NCI-H2196 (cell line): Measurements from ENCODE around the gene DLEU7.

Experiments
- DNase-seq: peaks from one replicate; lab custom pipeline; 2025; ENCODE audit not compliant: unreplicated experiment; lab: John Stamatoyannopoulos, UW

DLEU7 gene

DNA sequence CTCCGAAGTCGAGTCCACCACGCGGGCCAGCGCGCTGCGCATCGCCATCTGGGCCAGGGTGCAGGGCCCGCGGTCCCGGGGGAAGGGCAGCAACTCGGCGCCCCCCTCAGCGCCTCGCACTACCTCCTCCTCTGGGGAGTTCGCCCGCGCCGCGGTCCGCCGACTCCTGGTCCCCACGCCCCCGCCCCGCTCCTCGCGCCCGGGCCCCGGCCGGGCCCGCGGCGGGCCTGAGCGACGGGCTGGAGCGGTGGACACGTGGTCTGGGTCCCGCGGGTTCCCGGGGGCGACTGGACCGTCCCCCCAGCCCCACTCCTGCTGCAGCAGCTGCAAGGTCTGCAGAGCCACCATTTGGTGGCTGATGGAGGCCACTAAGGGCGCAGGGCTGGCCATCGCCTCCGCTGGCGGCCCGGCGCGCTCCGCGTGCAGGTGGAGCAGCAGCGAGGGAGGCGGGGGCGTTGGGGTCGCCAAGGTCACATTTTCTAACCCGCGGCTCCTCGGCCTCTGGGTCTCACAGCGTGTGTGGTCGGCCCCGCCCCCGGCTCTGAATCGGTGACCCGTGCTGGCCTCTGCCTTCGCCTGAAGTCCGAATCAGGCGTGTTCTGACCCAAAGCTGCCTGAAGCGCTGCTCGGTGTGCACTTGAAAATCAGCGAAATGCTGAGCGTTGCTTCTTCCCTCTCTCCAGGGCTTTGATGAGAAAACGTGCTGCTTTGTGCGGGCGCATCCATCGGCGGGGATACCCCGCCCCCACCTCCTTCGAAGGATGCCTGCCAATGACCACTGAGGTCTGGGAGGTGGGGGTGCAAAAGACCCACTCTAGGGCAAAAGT lies at the start of gene DLEU7:
Gene DLEU7 (minus strand): TSS at position 436 of the 827 bp plus-strand sequence. CDS start 46 bp downstream, at position 390.
- DNase-seq: no peak

GRCh38 chr13:50892210-50892944 lies 48.9 kb upstream of the DLEU7 start:
- no peak for DNase-seq

DNA sequence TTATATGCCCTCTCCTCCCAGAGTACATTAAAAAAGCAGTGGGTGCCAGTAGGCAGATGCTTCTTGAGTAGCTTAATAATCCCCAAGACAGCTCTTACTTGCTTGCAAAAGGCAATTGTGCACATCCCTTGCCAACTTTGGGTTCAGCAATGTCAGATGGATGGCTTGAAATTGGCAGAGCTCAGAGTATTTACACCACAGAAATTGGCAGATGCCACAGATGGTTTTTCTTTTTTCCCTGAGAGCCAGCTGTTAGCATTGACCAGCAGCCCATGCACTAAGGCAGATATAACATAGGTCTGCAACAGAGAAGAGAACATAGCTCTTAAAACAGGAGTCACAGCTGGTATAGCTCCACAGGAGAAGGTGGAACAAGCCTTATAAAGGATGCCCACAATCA lies 47.7 kb upstream of the DLEU7 start:
- DNase-seq: no peak

DNA sequence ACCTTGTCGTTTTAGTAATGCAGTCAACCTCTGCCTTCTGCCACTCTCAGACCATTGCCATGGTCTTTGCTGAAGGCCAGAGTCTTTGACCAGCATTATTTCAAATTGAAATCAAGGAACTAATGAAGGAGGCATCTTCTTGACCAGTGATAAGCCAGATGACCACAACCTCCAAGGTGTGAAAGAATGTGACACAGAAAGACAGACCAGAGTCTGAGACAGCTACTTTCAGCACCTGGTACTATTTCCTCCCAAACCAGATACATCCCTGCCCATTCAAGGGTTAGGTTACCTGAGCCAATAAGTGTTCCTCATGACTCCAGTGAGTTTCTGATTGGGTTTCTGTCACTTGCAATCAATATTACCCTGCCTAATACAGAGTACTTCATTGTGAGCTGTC lies 45.8 kb upstream of the DLEU7 start:
- DNase-seq: no peak

- no peak for DNase-seq
Observed at GRCh38 chr13:50888362-50888761, 44.9 kb upstream of the DLEU7 start.

DNA sequence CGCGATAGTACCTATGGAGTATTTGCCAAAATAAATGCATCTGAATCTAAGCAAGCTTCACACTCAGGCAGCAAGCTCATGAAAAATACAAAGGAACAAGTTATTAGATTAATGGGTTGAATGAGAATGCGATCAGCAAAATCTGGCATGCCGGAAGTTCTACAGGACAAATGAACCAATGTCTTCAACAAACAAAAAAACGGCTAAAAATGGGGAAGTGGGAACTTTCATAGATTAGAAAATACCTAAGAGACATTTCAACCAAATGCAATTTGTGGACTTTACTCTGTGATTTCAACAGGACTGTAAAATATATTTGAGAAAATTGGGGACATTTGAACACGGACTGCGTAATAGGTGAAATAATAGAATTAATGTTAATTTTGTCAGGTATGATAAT lies 43.7 kb upstream of the DLEU7 start:
- DNase-seq: no peak

- no peak for DNase-seq
Observed at GRCh38 chr13:50884265-50884664, 40.8 kb upstream of the DLEU7 start.

- no peak for DNase-seq
Observed at GRCh38 chr13:50883728-50884127, 40.2 kb upstream of the DLEU7 start.

- no peak for DNase-seq
Observed at GRCh38 chr13:50882816-50883435, 39.4 kb upstream of the DLEU7 start.

DNA sequence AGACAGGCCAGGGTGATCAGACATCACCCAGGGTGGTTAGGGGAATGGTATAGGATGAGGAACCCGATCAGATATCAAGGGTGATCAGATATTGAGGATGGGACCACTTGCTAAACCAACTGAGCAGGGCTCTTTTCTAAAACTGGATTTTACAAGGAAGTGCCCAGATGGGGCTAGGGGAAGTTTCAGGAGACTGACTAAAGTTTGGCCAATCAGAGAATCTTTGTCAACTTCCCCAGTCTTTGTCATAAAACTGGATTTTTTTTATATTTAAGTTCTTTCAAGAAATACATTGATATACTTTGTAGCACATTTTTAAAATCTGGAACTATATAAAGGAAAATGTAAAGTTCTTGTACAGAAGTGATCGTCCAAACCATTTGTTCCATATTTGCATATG lies 30.5 kb upstream of the DLEU7 start:
- no peak for DNase-seq

GRCh38 chr13:50873467-50873866 lies 30.0 kb upstream of the DLEU7 start:
- no peak for DNase-seq

DNA sequence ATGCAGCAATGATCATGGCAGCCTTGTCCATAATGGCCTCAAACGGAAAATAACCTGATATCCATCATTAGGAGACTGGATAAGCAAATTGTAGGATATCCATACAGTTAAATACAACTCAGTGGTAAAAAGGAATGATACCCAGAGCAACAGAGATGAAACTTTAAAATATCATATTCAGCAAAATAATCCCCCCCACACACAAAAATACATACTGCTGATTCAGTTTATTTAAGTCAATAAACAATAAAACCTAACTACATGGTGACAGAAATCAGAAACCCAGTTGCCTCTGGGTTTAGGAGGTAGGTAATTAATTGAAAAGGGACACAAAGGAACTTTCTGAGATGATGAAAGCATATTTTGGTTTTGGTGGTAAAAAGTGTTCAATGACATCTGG lies 27.9 kb upstream of the DLEU7 start:
- no peak for DNase-seq

- DNase-seq: no peak
Observed at GRCh38 chr13:50867637-50867945, 24.1 kb upstream of the DLEU7 start.

DNA sequence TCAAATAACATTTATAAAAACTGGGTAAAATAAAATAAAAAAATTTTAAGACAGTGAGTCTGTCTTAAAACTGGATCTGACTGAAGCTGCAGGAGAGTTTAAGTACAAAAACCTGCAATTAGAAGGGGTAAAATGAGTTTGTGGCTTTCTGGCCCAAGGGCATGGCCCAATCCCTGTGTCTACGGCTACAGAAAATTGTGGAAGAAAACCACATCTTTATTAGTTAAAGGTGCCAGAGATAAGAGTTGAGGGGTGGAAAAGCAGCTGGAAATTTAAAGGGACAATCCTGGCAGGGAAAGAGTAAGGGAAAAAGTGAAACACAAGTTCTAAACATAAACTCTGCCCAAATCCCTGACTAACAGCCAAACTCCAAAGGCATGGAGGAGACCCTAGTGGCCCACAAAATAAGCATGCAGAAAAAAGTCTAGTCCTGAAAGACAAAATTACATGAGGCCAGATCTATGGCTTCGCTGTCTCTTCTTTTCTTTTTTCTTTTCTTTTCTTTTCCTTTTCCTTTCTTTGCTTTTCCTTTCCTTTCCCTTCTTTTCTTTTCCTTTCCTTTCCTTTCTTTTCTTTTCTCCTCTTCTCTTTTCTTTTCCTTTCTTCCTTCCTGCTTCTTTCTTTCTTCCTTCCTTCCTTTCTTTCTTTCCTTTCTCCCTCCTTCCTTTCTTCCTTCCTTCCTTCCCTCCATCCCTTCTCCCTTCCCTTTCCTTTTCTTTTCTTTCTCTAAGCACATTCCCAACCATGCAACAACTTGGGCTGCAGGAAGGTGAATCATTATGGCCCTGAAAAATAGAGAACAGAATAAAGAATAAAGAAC lies 23.5 kb upstream of the DLEU7 start:
- DNase-seq: no peak

DNA sequence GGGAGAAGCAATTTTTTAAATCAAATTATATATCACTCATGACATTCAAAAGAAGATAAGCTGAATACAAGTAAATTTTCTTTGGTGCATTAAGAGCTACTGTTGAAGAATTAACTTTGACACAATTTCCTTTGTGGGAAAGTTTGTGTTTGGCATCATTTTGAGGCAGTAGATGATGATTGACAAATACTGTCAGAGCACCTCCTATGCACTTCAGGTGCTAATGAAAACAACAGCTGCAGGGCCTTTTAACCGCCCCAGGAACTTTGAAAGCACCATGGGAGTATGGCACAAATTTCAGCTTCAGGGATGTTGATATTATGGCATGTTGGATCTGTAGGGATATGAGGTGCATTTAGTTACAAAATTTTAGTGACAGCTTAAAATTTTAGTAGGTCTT lies 21.0 kb upstream of the DLEU7 start:
- no peak for DNase-seq

- no peak for DNase-seq
Observed at GRCh38 chr13:50855681-50856080, 12.2 kb upstream of the DLEU7 start.

- DNase-seq: no peak
Observed at GRCh38 chr13:50850445-50850844, 7.0 kb upstream of the DLEU7 start.

DNA sequence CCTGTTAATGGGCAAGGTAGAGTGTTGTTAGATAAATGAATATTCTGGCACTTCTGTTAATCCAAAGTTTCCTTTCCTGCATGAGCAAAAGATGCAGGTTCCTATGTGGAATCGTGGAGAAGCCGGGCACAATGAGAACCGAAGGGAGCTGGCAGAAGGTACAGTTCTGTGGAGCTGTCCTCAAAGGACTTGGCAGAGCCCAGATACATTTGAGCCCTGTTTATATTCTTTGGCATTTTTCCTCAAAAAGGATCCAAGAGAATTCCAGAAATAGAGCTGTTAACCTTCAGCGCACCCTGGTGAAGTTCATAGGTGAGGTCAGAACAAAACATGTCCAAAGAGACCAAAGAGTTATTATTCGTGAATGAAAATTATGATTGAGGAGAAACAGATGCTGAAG lies 4.0 kb upstream of the DLEU7 start:
- no peak for DNase-seq

GRCh38 chr13:50846861-50847475 lies 3.5 kb upstream of the DLEU7 start:
- DNase-seq: no peak

GRCh38 chr13:50845211-50845610 lies 1.7 kb upstream of the DLEU7 start:
- DNase-seq: no peak
